Esophagus muscularis mucosa (tissue), 4 donors: ENCODE measurements around the gene CASS4.

Experiments used
- CTCF ChIP-seq, 3 experiments: fragments of 200-600 bp in 2 of 3; fragments of 450-650 bp in 1 of 3; sonication (generic) in 2 of 3; IDR thresholded peaks; one replicate each; pipeline ENCODE4 v1.5.1; 2017 to 2019; ENCODE audit warnings: antibody characterized with exemption in 3 of 3, mild to moderate bottlenecking in 2 of 3, moderate library complexity in 1 of 3
- EP300 ChIP-seq: sonication (generic); formaldehyde crosslinking; IDR thresholded peaks from one replicate; pipeline ENCODE4 v1.6.1; 2017; ENCODE audit warnings: antibody characterized with exemption
- POLR2A ChIP-seq: fragments of 450-650 bp; IDR thresholded peaks from one replicate; pipeline ENCODE4 v1.6.1; 2017; ENCODE audit warnings: antibody characterized with exemption, moderate library complexity, mild to moderate bottlenecking, low read depth
- POLR2AphosphoS5 ChIP-seq, 2 donors: sonication (generic); formaldehyde crosslinking; IDR thresholded peaks; one replicate each; pipeline ENCODE4 v1.6.1; 2017; ENCODE audit warnings: antibody characterized with exemption in 2 of 2

- TF ChIP-seq CTCF (IDR thresholded peaks at IDR 0.05) = no peak
- TF ChIP-seq POLR2AphosphoS5 (IDR thresholded peaks at IDR 0.05) = no peak
- no peak for TF ChIP-seq POLR2A
- TF ChIP-seq EP300 = no peak
These were observed 11.8 kb downstream of the CASS4 start for GRCh38 chr20:56423886-56424285.
